ENCODE data around the gene GRWD1.

Gene GRWD1

GRCh38 chr19:48445606-48446481 is at the start of gene GRWD1:
Gene GRWD1, plus strand, starts transcription at chr19:48445983. Its CDS starts 23 bp downstream, at chr19:48446006.
- DNase-seq, result peak; percentile 96 to 97

- DNase-seq, result no peak
Measured at GRCh38 chr19:48396016-48396823, 49.6 kb upstream of the GRWD1 start.

- DNase-seq, result no peak
Measured at GRCh38 chr19:48396824-48397176, 49.0 kb upstream of the GRWD1 start.

GRCh38 chr19:48397263-48398101 is 48.3 kb upstream of the GRWD1 start:
- no peak for DNase-seq

- peak in 1 of 2 donors; percentile 19 for DNase-seq
Measured at GRCh38 chr19:48398102-48398374, 47.7 kb upstream of the GRWD1 start.

- DNase-seq, result peak; percentile 88 to 91
Measured at GRCh38 chr19:48398375-48399235, 47.2 kb upstream of the GRWD1 start.

GRCh38 chr19:48400018-48400742 is 45.6 kb upstream of the GRWD1 start:
- DNase-seq, result peak; percentile 31 to 50

GRCh38 chr19:48401287-48401686 is 44.5 kb upstream of the GRWD1 start:
- DNase-seq, result no peak

GRCh38 chr19:48403606-48404005 is 42.2 kb upstream of the GRWD1 start:
- DNase-seq, result peak; percentile 72 to 73

GRCh38 chr19:48405010-48405659 is 40.6 kb upstream of the GRWD1 start:
- DNase-seq, result no peak

GRCh38 chr19:48405850-48406249 is 39.9 kb upstream of the GRWD1 start:
- DNase-seq, result no peak

- no peak for DNase-seq
Measured at GRCh38 chr19:48413879-48414587, 31.8 kb upstream of the GRWD1 start.

- peak; percentile 84 for DNase-seq
Measured at GRCh38 chr19:48415395-48415794, 30.4 kb upstream of the GRWD1 start.

- DNase-seq, result no peak
Measured at GRCh38 chr19:48415806-48416221, 30.0 kb upstream of the GRWD1 start.

- no peak for DNase-seq
Measured at GRCh38 chr19:48417421-48417820, 28.4 kb upstream of the GRWD1 start.

GRCh38 chr19:48418317-48419064 is 27.3 kb upstream of the GRWD1 start:
- no peak for DNase-seq

GRCh38 chr19:48419158-48419920 is 26.4 kb upstream of the GRWD1 start:
- DNase-seq, result peak; percentile 83 to 85

GRCh38 chr19:48421548-48421947 is 24.2 kb upstream of the GRWD1 start:
- no peak for DNase-seq
